ENCODE results near the gene TDRD10.
"Not testable (repeated sequence)": the region's sequence is repeated elsewhere in the genome, so short reads cannot be mapped to it uniquely, and the experiment has no call there.

The TDRD10 gene

DNA sequence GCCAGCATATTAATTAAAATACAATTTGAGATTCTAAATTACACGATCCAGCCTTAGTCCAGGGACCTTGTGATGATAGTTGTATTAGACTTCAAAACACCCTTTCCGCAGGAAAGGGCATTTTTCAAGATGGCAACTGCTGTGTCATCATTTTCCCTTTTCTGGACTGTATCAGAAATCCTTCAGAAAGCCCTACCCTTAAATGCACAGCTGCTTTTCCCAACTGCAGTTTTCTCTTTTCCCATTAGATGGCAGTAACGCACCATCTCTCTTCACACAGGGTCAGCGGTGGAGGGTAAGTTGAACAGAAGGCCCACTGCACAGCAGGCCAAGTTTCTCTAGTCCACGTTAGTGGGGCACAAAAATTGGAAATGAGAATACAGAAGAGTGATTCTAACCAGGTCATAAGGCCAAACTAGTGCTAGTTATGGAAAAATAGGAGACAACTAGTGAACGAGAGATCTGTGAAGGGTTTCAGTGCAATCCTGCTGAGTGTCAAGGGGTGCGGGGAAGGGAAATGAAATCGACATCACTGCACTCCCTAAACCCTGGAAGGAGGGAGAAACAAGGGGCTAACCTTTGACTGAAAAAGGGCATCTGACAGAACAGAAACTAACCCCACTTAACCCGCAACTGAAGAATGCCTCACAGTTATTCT is 22.1 kb upstream of the TDRD10 start:
- peak; percentile 34 for DNase-seq (ENCODE audit: low read depth, low spot score)

DNA sequence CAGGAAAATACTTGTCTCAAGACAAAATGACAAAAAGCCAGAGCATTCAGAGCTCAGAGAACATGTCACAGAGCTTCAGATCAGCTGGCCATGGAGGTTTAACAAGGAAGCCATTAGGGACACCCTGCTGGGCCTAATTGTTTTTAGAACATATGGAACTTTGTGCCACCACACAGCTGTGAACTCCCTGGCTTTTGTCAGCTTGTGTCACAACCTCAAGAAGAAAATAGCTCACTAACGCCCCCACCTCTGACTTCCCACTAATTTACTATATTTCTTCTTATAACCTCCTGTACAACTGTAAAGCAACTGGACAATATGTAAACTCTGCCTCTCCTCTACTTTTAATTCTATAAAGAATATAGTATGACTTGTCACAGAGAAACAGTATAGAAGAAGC is 21.0 kb upstream of the TDRD10 start:
- no peak for DNase-seq (ENCODE audit: low read depth, low spot score)

DNA sequence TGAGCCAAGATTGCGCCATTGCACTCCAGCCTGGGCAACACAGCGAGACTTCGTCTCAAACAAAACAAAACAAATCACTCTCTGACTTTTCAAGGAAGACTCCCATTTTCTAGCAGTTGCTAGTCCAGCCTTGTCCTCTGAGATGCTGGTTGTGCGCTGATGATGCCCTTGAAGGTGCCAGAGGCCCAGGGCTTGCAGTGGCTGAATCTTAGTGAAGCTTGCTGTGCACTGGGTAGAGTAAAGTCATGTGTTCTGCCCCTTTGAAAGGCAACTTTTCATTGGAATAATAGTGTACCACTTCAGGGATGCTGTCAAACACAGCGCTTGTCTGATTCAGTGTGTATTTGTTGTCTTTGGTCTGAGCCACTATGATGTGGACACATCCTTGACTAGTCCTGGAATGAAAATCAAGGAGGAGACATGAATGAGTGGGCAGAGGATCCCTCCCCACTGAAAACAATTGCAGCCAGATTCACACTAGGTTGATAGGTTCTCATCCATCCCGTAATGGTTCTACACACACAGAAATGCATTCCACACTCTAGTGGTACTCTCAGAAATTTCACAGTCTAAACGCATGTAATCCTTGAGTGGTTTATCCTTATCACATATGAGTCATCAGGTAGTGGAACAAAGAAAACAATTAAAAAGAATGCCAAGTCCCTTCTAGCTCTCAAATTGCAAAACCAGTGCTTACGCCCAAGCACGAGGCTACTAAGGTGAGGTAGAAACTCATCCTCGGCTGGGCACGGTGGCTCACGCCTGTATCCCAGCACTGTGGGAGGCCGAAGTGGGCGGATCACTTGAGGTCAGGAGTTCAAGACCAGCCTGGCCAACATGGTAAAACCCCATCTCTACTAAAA is 17.8 kb upstream of the TDRD10 start:
- no peak for DNase-seq (ENCODE audit: low read depth, low spot score)

DNA sequence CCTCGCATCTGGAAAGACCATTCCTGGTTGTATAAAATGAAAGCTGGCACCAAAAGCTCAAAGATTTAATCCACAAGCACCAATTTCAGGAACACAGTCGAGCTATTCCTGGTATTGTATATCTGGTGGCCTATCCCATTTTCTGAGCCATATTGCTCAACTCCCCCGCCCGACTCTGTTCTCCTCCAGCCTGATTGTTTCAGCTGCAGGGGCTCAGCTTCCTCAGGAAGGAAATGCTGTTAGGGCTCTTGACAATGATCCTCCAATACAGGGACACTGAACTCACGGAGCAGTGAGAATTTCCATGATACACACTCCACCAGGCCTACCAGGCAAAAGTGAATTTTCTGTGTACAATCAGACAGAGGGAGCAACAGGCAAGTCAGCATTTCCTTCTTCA is 16.9 kb upstream of the TDRD10 start:
- no peak for DNase-seq (ENCODE audit: low read depth, low spot score)

DNA sequence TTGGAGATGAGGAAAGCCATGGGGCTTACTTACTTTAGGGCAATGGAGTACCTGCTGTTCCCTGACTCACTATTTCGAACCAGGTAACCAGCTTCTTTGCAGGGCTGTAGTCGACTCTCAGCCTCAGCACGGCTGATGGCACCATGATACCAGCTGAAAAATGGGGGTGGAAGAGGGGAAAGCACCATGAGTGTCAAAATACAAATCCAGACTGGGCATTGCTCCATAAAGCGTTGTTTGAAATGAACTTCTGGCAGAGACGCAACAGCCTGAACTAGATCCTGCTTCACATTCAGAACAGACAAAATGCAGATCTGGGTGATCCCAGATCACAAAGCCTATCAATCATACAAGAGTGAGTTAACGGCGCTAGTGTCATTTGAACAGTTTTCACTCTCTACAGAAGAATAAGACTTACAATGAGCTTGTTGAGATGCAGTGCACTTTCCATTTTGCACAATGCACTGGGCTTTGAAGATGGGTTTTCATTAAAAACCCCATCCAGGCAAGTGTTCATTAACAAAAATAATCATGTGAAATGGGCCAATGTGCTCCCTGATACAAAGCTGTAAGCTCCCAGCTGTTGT is 16.0 kb upstream of the TDRD10 start:
- DNase-seq (ENCODE audit: low read depth, low spot score): no peak

DNA sequence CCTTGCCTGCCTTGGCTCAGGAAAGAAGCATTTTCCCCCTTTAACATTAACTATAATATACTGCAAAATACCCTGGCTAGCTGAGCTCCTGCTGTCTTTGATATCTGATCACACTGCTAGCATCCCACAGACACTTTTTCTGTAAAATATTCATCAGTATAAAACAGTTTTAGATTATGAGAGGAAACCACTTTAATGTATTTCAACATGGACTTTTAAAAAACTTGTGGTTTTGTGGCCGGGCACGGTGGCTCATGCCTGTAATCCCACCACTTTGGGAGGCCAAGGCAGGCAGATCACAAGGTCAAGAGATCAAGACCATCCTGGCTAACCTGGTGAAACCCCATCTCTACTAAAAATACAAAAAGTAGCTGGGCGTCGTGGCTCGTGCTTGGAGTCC is 15.3 kb upstream of the TDRD10 start:
- DNase-seq (ENCODE audit: low read depth, low spot score): not testable (repeated sequence)

DNA sequence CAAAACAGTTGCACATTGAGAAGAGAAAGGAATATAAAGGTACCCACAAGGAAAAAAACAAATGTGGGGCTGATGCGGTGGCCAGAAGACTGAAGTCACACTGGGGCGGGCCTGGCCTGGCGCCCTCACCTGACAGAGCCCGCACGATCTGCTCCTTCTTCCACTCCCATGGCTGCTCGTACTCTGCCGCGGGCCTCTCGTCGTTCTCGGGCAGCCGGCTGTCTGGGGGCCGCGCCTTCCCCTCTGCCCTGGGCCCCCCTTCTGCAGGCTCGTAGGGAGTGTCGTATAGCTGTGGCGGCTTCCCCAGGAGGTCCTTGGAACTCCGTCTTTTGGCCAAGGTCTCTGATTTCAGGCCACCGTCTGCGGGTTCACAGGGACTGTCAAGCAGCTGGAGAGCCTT is 13.1 kb upstream of the TDRD10 start:
- no peak for DNase-seq (ENCODE audit: low read depth, low spot score)

DNA sequence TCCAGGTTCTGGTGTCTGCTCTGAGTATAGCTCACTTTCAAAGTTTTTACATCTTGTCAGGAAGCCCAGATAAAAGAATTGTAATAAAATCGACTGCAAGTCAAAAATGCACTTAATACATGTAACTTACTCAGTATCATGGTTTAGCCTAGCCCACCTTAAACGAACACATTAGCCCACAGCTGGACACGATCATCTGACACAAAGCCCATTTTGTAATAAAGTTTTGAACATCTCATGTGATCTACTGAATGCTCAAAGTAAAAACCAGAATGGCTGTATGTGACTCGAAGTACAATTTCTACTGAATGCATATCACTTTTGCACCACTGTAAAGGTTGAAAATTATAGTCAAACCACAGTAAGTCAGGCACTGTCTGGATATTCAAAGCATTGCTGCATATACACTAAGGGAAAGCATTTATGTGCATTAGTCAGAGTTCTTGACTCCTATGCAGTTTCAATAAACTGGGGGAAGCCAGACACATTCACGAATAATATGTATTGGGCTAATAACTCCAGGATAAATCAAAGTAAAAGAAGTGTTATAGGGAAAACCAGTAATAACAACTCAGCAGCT is 12.2 kb upstream of the TDRD10 start:
- no peak for DNase-seq (ENCODE audit: low read depth, low spot score)

DNA sequence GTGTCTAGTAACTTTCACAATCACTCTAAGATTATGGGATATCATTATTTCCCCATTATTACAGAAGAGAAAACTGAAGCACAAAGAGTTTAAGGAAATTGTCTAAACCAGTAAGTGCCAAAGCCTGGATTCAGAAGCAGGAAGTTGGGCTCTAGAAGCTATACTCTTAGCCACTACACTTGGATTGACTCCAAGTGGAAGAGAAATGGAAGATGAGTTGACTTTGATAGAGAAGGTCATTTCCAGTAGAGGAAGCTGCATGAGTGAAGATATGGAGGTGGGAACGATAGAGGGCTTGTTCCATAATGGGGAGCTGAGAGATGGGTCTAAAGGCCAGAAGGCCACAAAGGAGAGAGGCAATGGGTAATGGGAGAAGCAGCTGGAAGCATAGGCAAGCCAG is 11.7 kb upstream of the TDRD10 start:
- no peak for DNase-seq (ENCODE audit: low read depth, low spot score)

DNA sequence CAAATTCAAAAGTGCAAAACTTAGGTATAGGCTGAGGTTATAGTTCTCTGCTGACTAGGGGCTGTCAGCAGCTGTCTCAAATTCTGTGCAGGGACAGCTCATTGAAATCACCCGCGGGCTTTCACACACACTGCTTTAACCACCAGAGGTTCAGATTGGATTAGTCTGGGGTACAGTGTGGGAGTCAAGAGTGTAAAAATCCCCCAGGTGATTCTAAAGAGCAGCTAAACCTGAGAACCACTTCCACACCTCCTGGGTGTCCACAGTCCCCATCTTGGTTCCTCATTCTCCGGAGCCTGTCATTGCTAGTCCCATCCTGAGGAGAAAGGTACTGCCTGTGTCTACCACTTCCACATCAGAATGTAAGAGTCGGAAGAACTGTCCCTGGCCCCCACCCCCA is 9.9 kb upstream of the TDRD10 start:
- no peak for DNase-seq (ENCODE audit: low read depth, low spot score)

DNA sequence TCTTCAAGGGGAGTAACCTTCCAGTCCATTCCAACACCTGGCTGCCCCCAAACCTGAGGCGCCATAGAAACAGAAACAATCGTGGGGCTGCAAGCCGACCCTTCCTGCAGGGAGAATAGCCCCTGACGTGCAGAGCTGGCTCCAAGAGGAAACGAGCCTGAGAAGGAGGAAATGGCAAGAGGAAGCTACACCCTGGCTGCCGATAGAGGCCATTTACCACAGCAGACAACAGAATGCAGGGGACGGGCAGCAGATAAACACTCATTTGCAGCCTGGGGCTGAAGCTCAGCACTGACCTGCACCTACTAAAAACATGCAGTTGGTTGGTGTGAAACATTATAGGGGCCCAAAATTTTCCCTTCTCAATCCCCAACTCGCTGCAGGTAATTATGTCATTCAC is 8.7 kb upstream of the TDRD10 start:
- DNase-seq (ENCODE audit: low read depth, low spot score): no peak

DNA sequence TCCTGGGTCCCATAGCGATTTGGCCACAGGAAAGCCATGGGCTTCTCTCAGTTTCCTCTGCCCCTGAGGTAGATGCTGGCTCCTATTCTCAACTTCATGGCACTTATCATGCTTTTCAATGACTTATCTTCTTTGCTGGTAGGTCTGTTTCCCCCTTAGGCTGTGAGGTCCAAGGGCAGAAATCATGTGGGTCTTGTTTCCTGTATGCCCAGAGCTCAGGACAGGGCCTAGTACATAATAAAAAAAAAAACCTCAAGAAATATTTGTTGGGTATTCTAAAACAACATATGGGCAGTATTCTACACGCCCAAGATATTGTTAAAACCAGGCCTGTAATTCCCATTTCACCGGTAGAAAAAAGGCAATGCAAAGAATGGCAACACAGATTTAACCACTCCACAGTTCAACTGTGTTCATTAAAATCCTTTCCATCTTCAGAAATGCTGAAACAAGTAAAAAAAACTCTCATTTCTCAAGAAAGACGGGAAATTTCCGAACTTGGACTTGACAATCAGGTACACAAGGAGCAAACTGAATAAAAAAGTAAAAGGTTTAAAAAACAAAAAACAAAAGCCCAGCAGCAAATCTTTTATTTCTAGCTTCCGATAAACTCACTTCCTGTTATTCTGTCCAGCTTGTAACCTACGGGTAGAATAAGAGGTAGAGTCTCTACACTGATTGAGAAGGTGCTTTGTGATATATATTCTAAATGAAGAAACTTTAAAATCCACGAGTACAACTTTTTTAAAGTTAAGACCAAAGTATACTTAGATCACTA is 6.3 kb upstream of the TDRD10 start:
- no peak for DNase-seq (ENCODE audit: low read depth, low spot score)

DNA sequence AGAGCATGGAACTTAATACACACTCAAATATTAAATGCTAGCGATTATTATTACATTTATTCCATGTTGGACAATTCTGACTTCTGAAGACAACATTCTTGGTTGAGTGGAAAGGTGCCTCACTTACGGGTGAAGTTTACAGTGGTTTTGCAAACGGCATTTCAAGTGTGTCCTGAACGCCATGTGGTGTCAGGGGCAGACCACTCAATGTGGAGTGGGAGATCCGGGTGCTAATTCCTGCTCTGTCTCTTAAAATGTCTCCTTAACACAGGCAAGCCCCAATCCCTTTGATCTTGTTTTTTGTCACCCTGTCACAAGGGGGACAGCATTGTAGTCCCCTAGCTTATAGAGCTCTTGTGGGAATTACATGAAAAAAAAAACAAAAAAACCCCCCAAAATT is 5.6 kb upstream of the TDRD10 start:
- DNase-seq (ENCODE audit: low read depth, low spot score): no peak

DNA sequence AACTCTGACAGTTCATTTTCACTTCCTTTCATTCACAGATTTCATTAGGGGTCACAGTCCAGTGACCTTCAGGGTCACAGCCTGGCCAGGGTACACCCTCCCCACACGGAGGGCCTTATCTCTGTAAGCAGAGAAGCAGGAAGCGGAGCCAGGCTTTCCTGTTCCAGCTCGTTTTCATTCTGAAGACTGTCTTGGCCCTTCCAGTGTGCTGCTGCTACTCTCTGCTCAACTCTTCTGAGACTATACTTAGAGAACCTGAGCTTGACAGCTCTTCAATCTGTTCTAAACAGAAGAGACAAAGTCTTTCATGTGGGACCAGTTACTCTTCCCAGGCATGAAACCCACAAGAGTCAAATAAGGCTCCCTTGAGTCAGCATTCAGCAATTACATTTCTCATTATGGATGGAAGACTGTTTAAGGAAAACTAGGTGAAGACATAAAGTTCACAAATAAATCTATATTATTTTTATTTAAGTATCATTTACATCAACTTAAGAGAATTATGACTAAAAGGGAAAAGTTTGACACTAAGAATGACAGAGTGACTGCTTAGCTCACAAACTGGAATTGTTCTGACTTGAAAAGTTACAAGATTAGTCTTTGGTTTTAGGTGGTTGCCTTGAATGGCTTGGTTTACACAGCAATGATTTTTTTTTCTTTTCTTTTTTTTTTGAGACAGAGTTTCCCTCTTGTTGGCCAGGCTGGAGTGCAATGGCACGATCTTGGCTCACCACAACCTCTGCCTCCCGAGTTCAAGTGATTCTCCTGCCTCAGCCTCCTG is 4.8 kb upstream of the TDRD10 start:
- DNase-seq (ENCODE audit: low read depth, low spot score): no peak

DNA sequence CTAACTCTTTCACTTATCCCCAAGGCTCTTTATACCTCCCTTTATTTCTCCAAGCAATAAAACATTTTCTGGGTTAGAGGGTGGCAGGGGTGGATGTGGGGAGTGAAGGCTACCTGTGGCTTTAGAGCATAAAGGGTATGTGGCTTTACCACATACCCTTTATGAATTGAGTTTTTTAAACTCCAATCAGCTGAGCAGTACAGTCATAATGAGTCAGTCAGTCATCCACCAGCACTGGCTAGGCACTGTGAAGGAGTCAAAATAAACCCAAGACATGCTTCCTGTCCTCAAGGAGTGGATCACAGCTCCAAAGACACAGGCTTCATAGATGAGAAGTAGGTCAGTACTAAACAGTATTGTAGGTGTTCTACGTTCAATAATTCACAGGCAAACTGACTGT is 2.6 kb upstream of the TDRD10 start:
- DNase-seq (ENCODE audit: low read depth, low spot score): no peak

DNA sequence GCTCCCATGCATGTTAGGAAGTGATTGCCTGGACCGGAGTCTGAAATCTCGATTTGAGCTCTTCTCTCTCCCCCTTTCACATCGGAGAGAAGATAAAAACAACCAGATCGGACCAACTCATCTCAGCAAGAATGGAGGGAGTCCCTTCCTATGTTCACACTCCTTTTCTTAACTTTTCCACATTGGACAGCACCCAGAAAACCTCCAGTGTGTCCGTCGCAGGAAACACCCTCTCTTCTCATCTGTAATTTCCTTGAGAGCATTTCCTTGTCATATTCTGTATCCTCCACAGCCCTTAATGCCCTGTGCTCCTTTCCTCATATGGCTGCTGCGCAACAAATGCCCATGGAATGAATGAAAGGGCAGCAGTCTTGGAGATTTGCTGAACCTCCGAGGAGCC is 1.5 kb upstream of the TDRD10 start:
- DNase-seq (ENCODE audit: low read depth, low spot score): no peak

DNA sequence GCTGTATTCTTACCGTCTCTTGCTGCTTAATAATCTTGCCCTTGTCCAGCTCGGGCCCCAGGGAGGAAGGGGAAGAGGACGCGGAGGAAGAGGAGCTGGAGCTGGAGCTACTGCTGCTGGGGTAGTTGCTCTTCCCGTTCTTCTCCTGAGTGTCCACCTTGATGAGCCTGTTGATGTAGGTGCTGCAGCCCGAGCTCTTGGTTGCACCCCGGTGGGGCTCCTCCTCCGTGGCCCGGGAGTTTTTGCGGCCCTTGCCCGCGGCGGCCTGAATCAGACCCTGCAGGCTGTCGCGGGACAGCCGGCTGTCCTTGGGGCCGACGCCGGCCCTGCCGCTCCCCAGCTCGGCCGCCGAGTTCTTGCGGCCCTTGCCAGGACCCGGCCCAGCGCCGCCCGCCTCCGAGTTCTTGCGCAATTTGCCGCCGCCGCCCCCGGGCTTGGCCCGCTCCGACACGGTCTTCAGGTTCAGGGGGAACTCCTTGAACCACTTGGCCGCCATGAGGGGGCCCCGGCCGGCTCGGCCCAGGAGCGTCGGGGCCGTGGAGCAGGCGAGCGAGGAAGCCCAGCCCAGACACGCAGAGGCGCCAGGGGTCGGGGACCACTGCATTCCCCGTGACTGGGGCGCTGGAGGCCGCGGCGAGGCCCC is 475 bp upstream of the TDRD10 start:
- DNase-seq (ENCODE audit: low read depth, low spot score): no peak

DNA sequence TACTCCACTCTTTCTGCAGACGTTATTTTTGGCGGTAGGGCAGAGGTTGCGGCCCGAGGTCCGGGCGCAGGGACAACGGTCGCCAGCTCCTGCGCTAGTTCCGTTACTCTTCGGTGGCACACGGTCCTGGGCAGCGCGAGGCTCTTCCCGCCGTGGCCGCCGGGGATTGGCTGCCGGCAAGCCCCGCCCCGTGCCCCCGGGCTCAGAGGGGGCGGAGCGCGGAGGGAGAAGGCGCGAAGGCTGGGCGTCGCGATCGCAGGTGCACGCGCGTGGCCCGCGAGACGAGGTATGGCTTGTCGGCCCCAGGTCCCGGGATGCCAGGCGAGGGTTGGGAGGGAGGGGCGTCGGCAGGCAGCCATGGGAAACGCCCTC is 711 bp downstream of the TDRD10 start:
- DNase-seq (ENCODE audit: low read depth, low spot score): no peak

DNA sequence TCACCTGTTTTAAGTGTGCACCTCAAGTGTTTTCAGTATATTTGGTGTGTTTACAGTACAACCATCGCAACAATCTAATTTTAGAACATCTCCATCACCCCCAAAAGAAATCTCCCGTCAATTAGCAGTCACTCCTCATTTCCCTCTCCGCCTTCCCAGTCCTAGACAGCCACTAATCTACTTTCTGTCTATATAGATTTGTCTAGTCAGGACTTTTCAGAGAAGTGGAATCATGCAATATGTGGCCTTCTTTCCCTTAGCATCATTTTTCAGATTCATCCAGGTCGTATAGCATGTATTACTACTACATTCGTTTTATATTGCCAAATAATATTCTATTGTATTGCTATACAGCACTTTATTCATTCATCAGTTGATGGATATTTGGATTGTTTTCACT is 1.9 kb downstream of the TDRD10 start:
- DNase-seq (ENCODE audit: low read depth, low spot score): no peak

DNA sequence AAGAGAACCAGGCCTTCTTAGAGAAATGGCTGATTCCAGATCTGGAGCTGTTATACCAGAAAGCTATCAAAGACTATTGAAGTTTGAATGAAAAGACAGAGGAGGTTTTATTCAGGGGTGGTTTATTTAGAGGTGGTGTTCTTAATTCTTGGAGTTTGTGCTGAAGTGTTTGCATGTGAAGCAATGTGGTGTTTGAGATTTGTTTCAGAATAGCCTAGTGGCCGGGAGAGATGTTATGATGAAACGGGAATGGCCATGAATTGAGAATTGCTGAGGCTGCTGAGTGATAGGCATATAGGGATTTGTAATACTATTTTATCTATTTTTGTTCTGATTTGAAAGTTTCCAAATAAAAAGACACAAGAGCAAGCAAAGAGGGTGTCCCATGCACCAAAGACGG is 10.7 kb downstream of the TDRD10 start:
- no peak for DNase-seq (ENCODE audit: low read depth, low spot score)

Data from activated CD4-positive, CD25-positive, alpha-beta regulatory T cell treated with anti-CD3 and anti-CD28 coated beads, Interleukin-2, amount 50 U/mL, for 16 hours (primary cell).